Keratinocyte (primary cell): ENCODE data around the gene GNPAT.

ENCODE experiments used
- EZH2 ChIP-seq: IDR thresholded peaks from one replicate; pipeline ENCODE4 v1.6.1; 2012; ENCODE audit warnings: inconsistent platforms, mild to moderate bottlenecking, low read length, moderate library complexity
- TF ChIP-seq, protein P1 (sequence below), 3 experiments: IDR thresholded peaks in 1 of 3; conservative IDR thresholded peaks in 1 of 3; optimal IDR thresholded peaks in 1 of 3; 2 replicates in 2 of 3; 3 replicates in 1 of 3; pipeline versions ENCODE3 to v1.5.1; 2011; ENCODE audit warnings: low read length in 3 of 3, mild to moderate bottlenecking in 3 of 3, moderate library complexity in 2 of 3, control low read depth in 1 of 3, inconsistent platforms in 1 of 3; ENCODE audit not compliant: insufficient read depth in 2 of 3; ENCODE audit errors: extremely low read depth in 1 of 3

DNA sequence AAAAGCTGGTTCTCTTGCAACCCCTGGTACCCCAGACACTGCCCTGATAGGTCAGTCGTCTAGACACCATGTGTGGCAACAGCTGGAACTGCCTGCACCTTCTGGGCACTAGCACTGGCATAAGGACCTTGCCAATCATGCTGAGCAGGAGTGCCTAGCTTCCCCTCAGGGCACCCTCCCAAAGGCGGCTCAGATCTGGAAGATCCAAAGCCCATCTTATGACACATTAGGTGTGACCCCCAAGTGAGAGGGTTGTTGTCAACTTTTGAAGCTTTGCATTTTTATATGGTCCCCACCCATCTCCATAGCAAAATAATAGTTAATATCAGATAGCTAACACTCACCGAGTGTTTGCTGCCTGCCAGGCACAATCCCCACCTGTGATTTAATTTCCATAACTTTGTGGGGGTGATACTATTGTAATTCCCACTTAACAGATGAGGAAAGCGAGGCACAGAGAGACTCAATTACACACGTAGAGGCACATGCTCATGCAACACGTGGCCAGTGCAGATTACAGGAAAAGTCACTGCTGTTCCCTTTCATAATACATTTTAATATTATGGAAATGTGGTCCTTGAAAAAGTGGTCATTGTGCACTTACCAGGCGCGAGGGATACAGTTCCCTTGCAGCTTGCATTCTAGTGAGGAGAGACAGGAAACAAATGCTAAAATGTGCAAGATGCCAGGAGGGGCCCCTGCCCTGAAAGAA is 70.9 kb downstream of the GNPAT start:
- TF ChIP-seq, protein P1, sequence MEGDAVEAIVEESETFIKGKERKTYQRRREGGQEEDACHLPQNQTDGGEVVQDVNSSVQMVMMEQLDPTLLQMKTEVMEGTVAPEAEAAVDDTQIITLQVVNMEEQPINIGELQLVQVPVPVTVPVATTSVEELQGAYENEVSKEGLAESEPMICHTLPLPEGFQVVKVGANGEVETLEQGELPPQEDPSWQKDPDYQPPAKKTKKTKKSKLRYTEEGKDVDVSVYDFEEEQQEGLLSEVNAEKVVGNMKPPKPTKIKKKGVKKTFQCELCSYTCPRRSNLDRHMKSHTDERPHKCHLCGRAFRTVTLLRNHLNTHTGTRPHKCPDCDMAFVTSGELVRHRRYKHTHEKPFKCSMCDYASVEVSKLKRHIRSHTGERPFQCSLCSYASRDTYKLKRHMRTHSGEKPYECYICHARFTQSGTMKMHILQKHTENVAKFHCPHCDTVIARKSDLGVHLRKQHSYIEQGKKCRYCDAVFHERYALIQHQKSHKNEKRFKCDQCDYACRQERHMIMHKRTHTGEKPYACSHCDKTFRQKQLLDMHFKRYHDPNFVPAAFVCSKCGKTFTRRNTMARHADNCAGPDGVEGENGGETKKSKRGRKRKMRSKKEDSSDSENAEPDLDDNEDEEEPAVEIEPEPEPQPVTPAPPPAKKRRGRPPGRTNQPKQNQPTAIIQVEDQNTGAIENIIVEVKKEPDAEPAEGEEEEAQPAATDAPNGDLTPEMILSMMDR (optimal IDR thresholded peaks at IDR 0.05 in 1 of 3, IDR thresholded peaks at IDR 0.05 in 1 of 3, conservative IDR thresholded peaks at IDR 0.05 in 1 of 3; ENCODE audit: extremely low read depth in 1 of 3, insufficient read depth in 2 of 3, low read length in 3 of 3) = no peak
- no peak for TF ChIP-seq EZH2
